Measurements from ENCODE around the gene CASP8AP2. TPM values are rescaled to one million over a fixed set of nuclear protein-coding genes. Genes with fewer than 3 reads are reported as not detected.
A peak's percentile ranks its signal among the peaks of the same experiment; 100 is the strongest.
"Not testable (repeated sequence)": the region's sequence is repeated elsewhere in the genome, so short reads cannot be mapped to it uniquely, and the experiment has no call there.

CASP8AP2 gene
- total and polyA plus RNA-seq, 9 donors = 5.2 to 18.1 (median 15.5) TPM

DNA sequence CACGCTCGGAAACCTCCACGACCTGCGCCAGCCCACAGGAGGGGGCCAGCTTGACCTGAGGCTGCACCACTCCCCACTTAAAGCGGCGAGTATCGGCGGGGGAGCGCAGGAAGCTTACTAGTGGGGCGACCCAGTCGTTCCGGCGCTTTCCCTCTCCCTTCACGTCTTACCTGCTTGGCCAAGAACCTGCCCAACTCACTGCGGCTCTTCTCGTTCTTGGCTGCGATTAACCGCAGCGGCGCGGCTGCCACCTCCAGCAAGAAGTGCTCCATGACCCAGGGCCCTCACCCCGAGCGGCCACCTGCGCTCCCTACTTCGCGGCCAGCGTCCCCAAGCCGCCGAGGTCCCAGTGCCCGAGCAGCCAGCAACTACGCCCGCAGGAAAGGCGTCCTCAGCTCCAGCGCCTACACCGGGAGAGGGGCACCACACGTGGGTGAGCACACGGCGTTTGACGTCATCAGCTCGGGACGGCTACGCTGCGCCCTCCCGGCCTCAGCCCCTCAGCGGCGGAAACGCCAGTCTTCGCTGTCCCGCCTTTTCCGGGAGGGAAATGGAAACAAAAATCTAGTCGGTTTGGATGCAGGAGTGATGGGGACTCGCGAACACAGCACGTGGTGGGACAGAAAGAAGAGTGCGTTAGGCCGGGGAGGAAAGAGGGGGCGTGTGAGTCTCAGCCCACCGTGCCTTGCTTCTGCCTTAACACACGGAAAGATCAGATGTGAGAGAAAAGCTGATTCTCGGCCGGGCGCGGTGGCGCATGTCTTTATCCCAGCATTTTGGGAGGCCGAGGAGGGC lies 10.1 kb upstream of the CASP8AP2 start, which contains the start of gene MDN1:
Gene MDN1 (minus strand): TSS at position 459 of the 795 bp plus-strand sequence. CDS start 187 bp downstream, at position 272.
- 0 to 1% (median 0%) methylated on average over 63 to 65 of the region's 65 CpGs for WGBS, 3 donors
- Histone ChIP-seq H3K9me3 (no peaks in the 10 kb centered on the region), H3K27me3 (no peaks in the 10 kb centered on the region), H3K27ac (peak within 1 kb of the TSS; percentile 67 to 85), H3K4me3 (peak within 1 kb of the TSS; percentile 72), H3K4me1 (ENCODE audit: insufficient read depth) (peaks cover 8% of the 10 kb centered on the region), H3K36me3 (no peaks in the 10 kb centered on the region)
- DNase-seq = peak; percentile 89 to 92 (median 90)
- TF ChIP-seq POLR2A (IDR thresholded peaks at IDR 0.05) (peak; percentile 70), EP300 (IDR thresholded peaks at IDR 0.05) (no peak)
- TF ChIP-seq, protein P1, sequence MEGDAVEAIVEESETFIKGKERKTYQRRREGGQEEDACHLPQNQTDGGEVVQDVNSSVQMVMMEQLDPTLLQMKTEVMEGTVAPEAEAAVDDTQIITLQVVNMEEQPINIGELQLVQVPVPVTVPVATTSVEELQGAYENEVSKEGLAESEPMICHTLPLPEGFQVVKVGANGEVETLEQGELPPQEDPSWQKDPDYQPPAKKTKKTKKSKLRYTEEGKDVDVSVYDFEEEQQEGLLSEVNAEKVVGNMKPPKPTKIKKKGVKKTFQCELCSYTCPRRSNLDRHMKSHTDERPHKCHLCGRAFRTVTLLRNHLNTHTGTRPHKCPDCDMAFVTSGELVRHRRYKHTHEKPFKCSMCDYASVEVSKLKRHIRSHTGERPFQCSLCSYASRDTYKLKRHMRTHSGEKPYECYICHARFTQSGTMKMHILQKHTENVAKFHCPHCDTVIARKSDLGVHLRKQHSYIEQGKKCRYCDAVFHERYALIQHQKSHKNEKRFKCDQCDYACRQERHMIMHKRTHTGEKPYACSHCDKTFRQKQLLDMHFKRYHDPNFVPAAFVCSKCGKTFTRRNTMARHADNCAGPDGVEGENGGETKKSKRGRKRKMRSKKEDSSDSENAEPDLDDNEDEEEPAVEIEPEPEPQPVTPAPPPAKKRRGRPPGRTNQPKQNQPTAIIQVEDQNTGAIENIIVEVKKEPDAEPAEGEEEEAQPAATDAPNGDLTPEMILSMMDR (IDR thresholded peaks at IDR 0.05) = no peak
- intact Hi-C loops (cut with DNase I) = no loop called here

DNA sequence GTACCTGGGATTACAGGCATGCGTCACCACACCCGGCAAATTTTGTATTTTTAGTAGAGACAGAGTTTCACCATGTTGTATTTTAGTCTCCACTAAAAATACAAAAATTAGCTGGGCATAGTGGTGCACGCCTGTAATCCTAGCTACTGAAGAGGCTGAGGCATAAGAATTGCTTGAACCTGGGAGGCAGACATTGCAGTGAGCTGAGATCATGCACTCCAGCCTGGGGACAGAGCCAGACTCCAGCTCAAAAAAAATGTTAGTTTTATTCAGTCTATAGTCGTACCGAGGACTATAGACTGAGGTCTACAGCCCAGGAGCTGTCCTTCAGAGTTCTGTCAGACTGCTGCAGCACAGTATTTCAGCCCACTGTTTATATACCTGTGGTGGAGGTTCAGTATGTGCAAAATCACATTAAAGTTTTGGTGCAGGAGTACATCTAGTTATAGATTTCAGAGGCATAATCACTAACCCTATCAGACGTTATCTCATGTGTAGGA lies 3.6 kb upstream of the CASP8AP2 start:
- H3K4me3 ChIP-seq = no peak overlapping the region
- TF ChIP-seq, protein P1 (IDR thresholded peaks at IDR 0.05) = no peak
- TF ChIP-seq EP300 (IDR thresholded peaks at IDR 0.05) (no peak), POLR2A (IDR thresholded peaks at IDR 0.05) (no peak)
- no peak overlapping the region for H3K27ac ChIP-seq
- peaks cover 6% of the 10 kb centered on the region for H3K4me1 ChIP-seq (ENCODE audit: insufficient read depth)
- no peaks in the 10 kb centered on the region for H3K36me3 ChIP-seq
- no peak for DNase-seq
- WGBS, 3 donors = 69 to 80% (median 75%) methylated on average over 6 of the region's 6 CpGs
- no peaks in the 10 kb centered on the region for H3K9me3 ChIP-seq
- intact Hi-C loops (cut with DNase I) = no loop called here
- no peaks in the 10 kb centered on the region for H3K27me3 ChIP-seq

DNA sequence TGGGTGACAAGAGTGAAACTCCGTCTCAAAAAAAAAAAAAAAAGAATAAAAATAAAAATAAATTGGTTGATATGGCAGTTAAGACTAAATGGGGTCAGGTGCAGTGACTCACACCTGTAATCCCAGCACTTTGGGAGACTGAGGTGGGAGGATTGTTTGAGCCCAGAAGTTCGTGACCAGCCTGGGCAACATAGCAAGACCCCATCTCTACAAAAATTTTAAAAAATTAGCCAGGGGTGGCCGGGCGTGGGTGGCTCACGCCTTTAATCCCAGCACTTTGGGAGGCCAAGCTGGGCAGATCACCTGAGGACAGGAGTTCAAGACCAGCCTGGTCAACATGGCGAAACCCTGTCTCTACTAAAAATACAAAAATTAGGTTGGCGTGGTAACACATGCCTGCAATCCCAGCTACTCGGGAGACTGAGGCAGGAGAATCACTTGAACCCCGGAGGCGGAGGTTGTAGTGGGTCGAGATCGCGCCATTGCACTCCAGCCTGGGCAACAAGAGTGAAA lies 1.1 kb upstream of the CASP8AP2 start:
- intact Hi-C loops (cut with DNase I); H3K27me3 ChIP-seq; DNase-seq; H3K9me3 ChIP-seq; H3K36me3 ChIP-seq; H3K4me1 ChIP-seq (ENCODE audit: insufficient read depth): not testable (repeated sequence)
- 36 to 58% (median 49%) methylated on average over 13 of the region's 13 CpGs for WGBS, 3 donors
- Histone ChIP-seq H3K4me3 (peak overlapping the region; percentile 91), H3K27ac (peak overlapping the region in 1 of 2 donors; percentile 59)

DNA sequence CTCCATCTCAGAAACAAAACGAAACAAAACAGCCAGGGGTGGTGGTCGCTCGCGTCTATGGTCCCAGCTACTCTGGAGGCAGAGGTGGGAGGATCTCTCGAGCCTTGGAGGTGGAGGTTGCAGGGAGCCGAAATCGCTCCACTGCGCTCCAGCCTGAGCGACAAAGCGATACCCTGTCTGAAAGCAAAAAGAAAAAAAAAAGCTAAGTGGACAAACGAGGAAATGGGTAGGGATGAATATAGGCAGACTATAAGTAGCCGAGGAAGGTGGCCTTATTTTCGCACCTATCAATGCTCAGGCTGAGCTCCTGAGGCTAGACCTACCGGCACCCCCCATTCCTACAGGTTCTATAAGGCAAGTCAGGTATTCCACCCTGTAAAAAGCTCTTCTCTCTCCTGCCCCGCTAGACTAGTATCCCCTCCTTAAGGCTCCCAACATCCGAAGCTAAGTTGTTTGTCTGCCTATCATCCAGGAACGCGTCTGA lies 650 bp upstream of the CASP8AP2 start:
- no peak for TF ChIP-seq EP300 (IDR thresholded peaks at IDR 0.05)
- no peak for TF ChIP-seq POLR2A (IDR thresholded peaks at IDR 0.05)
- TF ChIP-seq, protein P1 (IDR thresholded peaks at IDR 0.05) = no peak
- no peaks in the 10 kb centered on the region for H3K27me3 ChIP-seq
- H3K4me1 ChIP-seq (ENCODE audit: insufficient read depth) = peaks cover 6% of the 10 kb centered on the region
- intact Hi-C loops (cut with DNase I) = no loop called here
- H3K36me3 ChIP-seq = no peaks in the 10 kb centered on the region
- whole genome bisulfite sequencing, 3 donors = 0 to 2% (median 1%) methylated on average over 18 of the region's 18 CpGs
- DNase-seq = peak in 1 of 5 donors; percentile 16
- peak overlapping the region; percentile 25 to 59 for H3K27ac ChIP-seq
- peak overlapping the region; percentile 91 for H3K4me3 ChIP-seq
- H3K9me3 ChIP-seq = no peaks in the 10 kb centered on the region
